Mucosa of descending colon (tissue), 3 donors: ENCODE data around the gene CSNK1E. TPM values are rescaled to one million over a fixed set of nuclear protein-coding genes. Genes with fewer than 3 reads are reported as not detected.

Experiments
- ATAC-seq: fragments of 200-7000 bp; cut with Tn5 transposase; one replicate; pipeline ENCODE4 v1.9.1; 2020; ENCODE audit warnings: mild to moderate bottlenecking, moderate library complexity
- DNase-seq, 3 donors: peaks; one replicate each; pipeline ENCODE4 v3.0.0-alpha.2; 2020
- H3K36me3 ChIP-seq: fragments of 200-600 bp; one replicate; pipeline ENCODE4 v1.8.0; 2021; ENCODE audit warnings: low read depth, mild to moderate bottlenecking
- H3K4me1 ChIP-seq: fragments of 200-600 bp; one replicate; pipeline ENCODE4 v1.8.0; 2021; ENCODE audit warnings: low read depth, mild to moderate bottlenecking
- H3K4me3 ChIP-seq: fragments of 200-600 bp; one replicate; pipeline ENCODE4 v1.8.0; 2021; ENCODE audit warnings: mild to moderate bottlenecking
- H3K9me3 ChIP-seq: fragments of 200-600 bp; one replicate; pipeline ENCODE4 v1.8.0; 2021; ENCODE audit warnings: mild to moderate bottlenecking
- intact Hi-C, 2 donors: fragments of 100-400 bp; cut with DNase I in 1 of 2; cut with micrococcal nuclease in 1 of 2; formaldehyde crosslinking; loops; one replicate each; pipeline versions ENCODE4 v1.11.0 to v1.11.1; 2022; cut with DNase I, micrococcal nuclease
- total RNA-seq, 3 donors: library from RNA; stranded (reverse); fragmentation: NEBNext Ultra II Directional in 2 of 3; extraction: Animal tissue kit (Norgen Biotek cat#: 25700) in 2 of 3; gene quantifications; one replicate each; pipeline versions ENCODE4 v1.2.1 to v1.2.4, GENCODE V29; 2021 to 2023
- TF ChIP-seq, protein P1 (sequence below): fragments of 200-600 bp; IDR thresholded peaks from one replicate; pipeline ENCODE4 v1.8.0; 2022; ENCODE audit warnings: antibody characterized with exemption, mild to moderate bottlenecking
- donor health status: DM: no; HTN: no; CAD: no; lungs with moderate emphysema.
- donor health status: DM: no; HTN: no; CAD: no.
- donor health status: DM: no; HTN: yes; CAD: no.

Gene CSNK1E
- total RNA-seq, 3 donors from 2014 or later: 87.8 to 100 (median 89.8) TPM

DNA sequence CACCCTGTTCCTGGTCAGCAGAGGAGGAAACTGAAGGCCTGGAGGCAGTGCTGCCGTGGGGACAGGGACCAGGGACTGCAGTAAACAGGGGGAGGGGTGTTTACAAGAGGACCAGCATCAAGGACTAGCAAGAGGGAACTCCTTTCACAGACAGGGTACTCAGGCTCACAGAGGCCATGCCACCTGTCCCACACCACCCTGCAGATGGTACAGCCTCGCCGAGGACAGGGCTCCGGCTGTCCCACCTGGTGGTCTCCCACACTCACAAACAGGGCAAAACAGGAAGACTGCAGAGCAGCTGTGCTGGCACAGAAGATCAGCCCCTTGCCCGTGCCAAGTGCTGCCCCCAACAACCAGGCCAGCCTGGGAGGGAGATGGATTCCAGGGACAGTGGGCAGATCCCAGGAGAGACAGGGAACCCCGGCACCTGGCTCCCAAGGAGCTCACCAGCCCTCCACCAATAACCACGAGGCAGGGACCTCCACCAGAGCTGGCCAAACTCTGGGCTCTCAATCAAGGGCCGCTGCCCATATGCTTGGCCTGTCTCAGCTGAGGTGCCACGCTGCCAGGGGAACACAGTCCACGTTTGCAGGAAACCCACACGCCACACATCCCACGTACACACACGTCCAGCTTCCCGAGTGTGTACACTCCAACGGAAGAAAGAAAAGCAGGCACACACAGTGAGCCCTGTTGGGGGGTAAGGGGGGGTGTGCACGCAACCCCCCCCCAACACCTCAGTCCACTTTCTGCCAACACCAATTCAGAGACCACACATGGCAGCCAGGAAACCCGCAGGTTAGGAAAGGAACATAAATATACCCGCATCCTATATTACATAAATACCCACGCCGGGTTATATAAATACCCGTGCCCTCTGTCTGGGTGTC is 2.1 kb downstream of the CSNK1E start:
- no peak for ATAC-seq

DNA sequence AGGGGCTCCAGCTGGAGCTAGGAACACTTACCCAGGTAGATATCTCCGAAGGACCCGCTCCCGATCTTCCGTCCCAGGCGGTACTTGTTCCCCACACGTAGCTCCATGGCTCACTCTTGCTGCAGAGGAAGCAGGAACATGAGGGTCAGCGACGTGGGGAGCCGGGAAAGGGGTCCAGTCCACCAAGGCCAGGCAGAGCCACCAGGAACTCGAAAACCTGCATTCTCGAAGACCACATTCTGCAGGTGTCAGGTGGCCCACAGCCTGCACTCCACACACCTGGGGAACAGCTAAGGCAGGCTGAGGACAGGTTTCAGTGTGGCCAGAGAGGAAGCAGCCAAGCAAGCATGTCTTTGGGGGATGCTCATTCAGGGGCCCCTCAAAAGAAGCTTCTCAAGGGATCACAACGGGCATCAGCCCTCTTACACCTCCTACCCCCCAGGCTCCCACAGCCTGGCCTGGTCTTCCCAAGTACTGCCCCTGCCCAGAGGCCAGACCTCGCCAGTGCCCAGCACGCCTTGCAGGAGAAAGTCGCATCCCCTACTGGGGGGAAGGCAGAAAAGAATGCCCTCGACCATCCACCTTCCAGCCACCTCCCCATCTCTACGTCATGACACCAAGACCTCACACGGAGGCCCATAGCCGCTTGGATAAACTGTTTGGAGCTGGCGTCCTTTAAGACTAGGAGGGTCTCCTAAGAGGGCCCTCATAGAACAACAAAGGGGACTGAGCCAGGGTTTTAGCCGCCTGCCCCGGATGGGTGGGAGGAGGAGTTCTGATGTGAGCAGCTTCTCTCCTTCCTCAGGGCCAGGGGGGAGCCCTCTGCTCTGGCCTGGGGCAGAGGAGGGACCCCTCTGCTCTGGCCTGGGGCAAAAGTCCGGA is 2.9 kb downstream of the CSNK1E start:
- intact Hi-C loops: no loop called here
- Histone ChIP-seq H3K36me3 (no peaks in the 10 kb centered on the region), H3K4me1 (peaks cover 35% of the 10 kb centered on the region), H3K9me3 (no peaks in the 10 kb centered on the region), H3K4me3 (no peak overlapping the region)
- no peak for DNase-seq
- TF ChIP-seq, protein P1, sequence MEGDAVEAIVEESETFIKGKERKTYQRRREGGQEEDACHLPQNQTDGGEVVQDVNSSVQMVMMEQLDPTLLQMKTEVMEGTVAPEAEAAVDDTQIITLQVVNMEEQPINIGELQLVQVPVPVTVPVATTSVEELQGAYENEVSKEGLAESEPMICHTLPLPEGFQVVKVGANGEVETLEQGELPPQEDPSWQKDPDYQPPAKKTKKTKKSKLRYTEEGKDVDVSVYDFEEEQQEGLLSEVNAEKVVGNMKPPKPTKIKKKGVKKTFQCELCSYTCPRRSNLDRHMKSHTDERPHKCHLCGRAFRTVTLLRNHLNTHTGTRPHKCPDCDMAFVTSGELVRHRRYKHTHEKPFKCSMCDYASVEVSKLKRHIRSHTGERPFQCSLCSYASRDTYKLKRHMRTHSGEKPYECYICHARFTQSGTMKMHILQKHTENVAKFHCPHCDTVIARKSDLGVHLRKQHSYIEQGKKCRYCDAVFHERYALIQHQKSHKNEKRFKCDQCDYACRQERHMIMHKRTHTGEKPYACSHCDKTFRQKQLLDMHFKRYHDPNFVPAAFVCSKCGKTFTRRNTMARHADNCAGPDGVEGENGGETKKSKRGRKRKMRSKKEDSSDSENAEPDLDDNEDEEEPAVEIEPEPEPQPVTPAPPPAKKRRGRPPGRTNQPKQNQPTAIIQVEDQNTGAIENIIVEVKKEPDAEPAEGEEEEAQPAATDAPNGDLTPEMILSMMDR: no peak
- no peak for ATAC-seq

More for the DNA sequence above, 2.1 kb downstream of the CSNK1E start:
- DNase-seq: peak; percentile 25 to 64 (median 55)
- Histone ChIP-seq H3K9me3 (no peaks in the 10 kb centered on the region), H3K4me1 (peaks cover 27% of the 10 kb centered on the region), H3K36me3 (no peaks in the 10 kb centered on the region), H3K4me3 (no peak overlapping the region)
- TF ChIP-seq, protein P1: no peak
- intact Hi-C loops: no loop called here

DNA sequence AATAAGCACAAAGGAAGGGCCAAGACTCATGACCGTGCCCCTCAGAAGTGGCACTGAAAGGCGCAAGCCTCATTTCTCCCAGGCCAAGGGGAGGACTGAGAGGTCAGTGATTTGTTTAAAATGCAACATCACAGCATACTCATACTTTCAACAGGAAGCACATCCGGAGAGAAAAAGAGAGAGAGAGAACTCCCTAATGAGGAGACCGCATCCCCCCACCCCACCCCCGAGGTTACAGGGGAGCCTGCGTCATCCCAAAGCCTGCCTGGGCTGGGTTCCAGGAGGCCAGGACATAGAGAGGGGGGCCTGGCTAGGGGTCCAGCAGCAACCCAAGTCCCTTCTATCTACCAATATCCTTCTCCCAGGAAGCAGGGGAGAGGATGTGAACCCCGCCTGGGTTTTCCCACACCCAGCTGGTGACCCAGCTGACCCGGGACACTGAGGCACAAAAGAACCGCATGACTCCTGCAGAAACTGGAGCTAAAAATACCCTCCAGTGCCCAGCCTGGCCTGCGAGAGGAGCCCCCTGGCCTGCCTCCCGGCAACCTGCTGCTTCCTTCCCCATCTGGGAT is 3.8 kb downstream of the CSNK1E start:
- Histone ChIP-seq H3K36me3 (no peaks in the 10 kb centered on the region), H3K9me3 (no peaks in the 10 kb centered on the region), H3K4me3 (no peak overlapping the region), H3K4me1 (peaks cover 36% of the 10 kb centered on the region)
- TF ChIP-seq, protein P1: no peak
- DNase-seq: peak; percentile 58 to 81 (median 63)
- ATAC-seq: no peak
- intact Hi-C loops: no loop called here

DNA sequence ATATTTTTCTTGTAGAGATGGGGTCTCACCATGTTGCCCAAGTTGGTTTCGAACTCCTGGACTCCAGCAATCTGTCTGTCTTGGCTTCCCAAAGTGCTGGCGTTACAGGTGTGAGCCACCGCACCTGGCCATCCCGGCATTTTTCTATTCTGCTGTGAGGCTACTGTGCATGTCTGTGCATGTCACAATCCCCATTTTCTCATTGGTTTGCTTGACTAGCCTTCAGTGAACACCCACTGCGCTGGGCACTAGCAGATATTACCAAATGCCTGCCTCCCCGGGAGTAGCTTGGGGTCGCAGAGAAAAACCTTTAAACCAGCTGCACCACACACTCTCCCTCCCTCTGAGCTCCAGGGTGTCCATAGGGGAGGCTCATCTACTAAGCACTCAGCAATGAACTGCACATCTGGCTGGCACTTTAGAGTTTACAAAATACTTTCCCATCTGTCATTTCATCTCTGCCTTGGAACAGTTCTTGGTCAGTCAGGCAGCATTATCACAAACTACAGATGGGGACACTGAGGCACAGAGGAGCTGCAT is 4.9 kb downstream of the CSNK1E start:
- Histone ChIP-seq H3K9me3 (no peaks in the 10 kb centered on the region), H3K4me3 (no peak overlapping the region), H3K36me3 (no peaks in the 10 kb centered on the region), H3K4me1 (peaks cover 28% of the 10 kb centered on the region)
- DNase-seq (no peak), ATAC-seq (no peak)
- intact Hi-C loops: no loop called here
- TF ChIP-seq, protein P1: no peak

DNA sequence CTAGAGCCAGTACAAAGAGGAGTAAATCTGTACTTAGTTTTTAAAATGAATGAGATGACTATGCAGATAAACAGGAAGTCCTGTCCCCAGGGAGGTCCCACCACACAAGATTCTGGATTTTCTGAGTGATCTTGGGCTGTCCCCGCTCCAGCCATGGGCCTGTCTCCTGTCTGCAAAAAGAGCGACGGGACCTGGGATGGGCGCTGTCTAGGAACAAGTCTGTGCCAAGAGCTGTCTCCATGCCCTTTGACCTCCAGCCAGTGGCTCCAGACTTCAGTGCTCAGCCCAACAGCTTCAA is 6.0 kb downstream of the CSNK1E start:
- intact Hi-C loops: no loop called here
- ATAC-seq (no peak), DNase-seq (no peak)
- no peaks in the 10 kb centered on the region for H3K36me3 ChIP-seq
- no peak overlapping the region for H3K4me3 ChIP-seq
- TF ChIP-seq, protein P1: no peak
- peaks cover 31% of the 10 kb centered on the region for H3K4me1 ChIP-seq
- H3K9me3 ChIP-seq: no peaks in the 10 kb centered on the region
